ENCODE results near the gene DIPK1A.
A peak's percentile ranks its signal among the peaks of the same experiment; 100 is the strongest.

DIPK1A gene

GRCh38 chr1:92953491-92953890 is 7.8 kb downstream of the DIPK1A start:
- DNase-seq (ENCODE audit: low spot score), result peak; percentile 46

GRCh38 chr1:92952714-92953113 is 8.5 kb downstream of the DIPK1A start:
- DNase-seq (ENCODE audit: low spot score), result no peak

GRCh38 chr1:92951141-92951582 is 10.1 kb downstream of the DIPK1A start:
- peak; percentile 53 for DNase-seq (ENCODE audit: low spot score)

- no peak for DNase-seq (ENCODE audit: low spot score)
Observed at GRCh38 chr1:92949937-92950817, 11.1 kb downstream of the DIPK1A start.

GRCh38 chr1:92948071-92948470 is 13.2 kb downstream of the DIPK1A start:
- no peak for DNase-seq (ENCODE audit: low spot score)

- no peak for DNase-seq (ENCODE audit: low spot score)
Observed at GRCh38 chr1:92945748-92946270, 15.5 kb downstream of the DIPK1A start.

- no peak for DNase-seq (ENCODE audit: low spot score)
Observed at GRCh38 chr1:92944901-92945747, 16.1 kb downstream of the DIPK1A start.

GRCh38 chr1:92943502-92943847 is 17.8 kb downstream of the DIPK1A start:
- no peak for DNase-seq (ENCODE audit: low spot score)

GRCh38 chr1:92940541-92940940 is 20.7 kb downstream of the DIPK1A start:
- no peak for DNase-seq (ENCODE audit: low spot score)

GRCh38 chr1:92937731-92938130 is 23.5 kb downstream of the DIPK1A start:
- no peak for DNase-seq (ENCODE audit: low spot score)

- no peak for DNase-seq (ENCODE audit: low spot score)
Observed at GRCh38 chr1:92936865-92937264, 24.4 kb downstream of the DIPK1A start.

- no peak for DNase-seq (ENCODE audit: low spot score)
Observed at GRCh38 chr1:92934395-92935378, 26.6 kb downstream of the DIPK1A start.

GRCh38 chr1:92933459-92933858 is 27.8 kb downstream of the DIPK1A start:
- no peak for DNase-seq (ENCODE audit: low spot score)

GRCh38 chr1:92931691-92932090 is 29.6 kb downstream of the DIPK1A start:
- DNase-seq (ENCODE audit: low spot score), result no peak

- DNase-seq (ENCODE audit: low spot score), result no peak
Observed at GRCh38 chr1:92929461-92929860, 31.8 kb downstream of the DIPK1A start.

- no peak for DNase-seq (ENCODE audit: low spot score)
Observed at GRCh38 chr1:92927870-92928269, 33.4 kb downstream of the DIPK1A start.

- no peak for DNase-seq (ENCODE audit: low spot score)
Observed at GRCh38 chr1:92926873-92927272, 34.4 kb downstream of the DIPK1A start.

- DNase-seq (ENCODE audit: low spot score), result no peak
Observed at GRCh38 chr1:92924501-92924900, 36.8 kb downstream of the DIPK1A start.

- no peak for DNase-seq (ENCODE audit: low spot score)
Observed at GRCh38 chr1:92923664-92924063, 37.6 kb downstream of the DIPK1A start.

GRCh38 chr1:92922356-92923035 is 38.8 kb downstream of the DIPK1A start:
- DNase-seq (ENCODE audit: low spot score), result no peak
